H1 (cell line): Measurements from ENCODE around the gene BTAF1. TPM values are rescaled to one million over a fixed set of nuclear protein-coding genes. Genes with fewer than 3 reads are reported as not detected.

ENCODE experiments used
- CTCF ChIA-PET: fragments of 300-600 bp; sonication (Branson Sonifier 250); formaldehyde crosslinking; loops from one replicate; lab custom pipeline; 2021; ENCODE audit not compliant: partially characterized antibody; lab: Charles Lee
- POLR2A ChIA-PET: fragments of 300-600 bp; sonication (Branson Sonifier 250); formaldehyde crosslinking; loops from one replicate; lab custom pipeline; 2021; ENCODE audit warnings: inconsistent platforms; ENCODE audit not compliant: partially characterized antibody; lab: Charles Lee
- DNase-seq, 2 experiments: peaks; one replicate each; pipeline versions ENCODE4 v3.0.0 to v3.0.0-alpha.2; 2010 to 2022; ENCODE audit warnings: low spot score in 2 of 2, low read depth in 1 of 2, mixed read lengths in 1 of 2
- FAIRE-seq: peaks from 2 replicates; lab custom pipeline; 2011; peaks lifted over from hg19 to GRCh38; lab: Jason Lieb, UNC
- H2AFZ ChIP-seq: 2 replicates; pipeline ENCODE4 v1.8.1; 2012; ENCODE audit warnings: low read length, inconsistent platforms
- H2AK5ac ChIP-seq: 2 replicates; pipeline ENCODE4 v1.6.1; 2013; ENCODE audit warnings: low read depth, low read length
- H2BK120ac ChIP-seq: replicated peaks from 2 replicates; pipeline ENCODE3; 2013; ENCODE audit warnings: low read depth, low read length, inconsistent platforms
- H2BK12ac ChIP-seq: 2 replicates; pipeline ENCODE4 v1.6.1; 2013; ENCODE audit warnings: low read depth, low read length
- H2BK15ac ChIP-seq: 2 replicates; pipeline ENCODE4 v1.6.1; 2013; ENCODE audit warnings: low read length
- H2BK20ac ChIP-seq: 2 replicates; pipeline ENCODE4 v1.6.1; 2013; ENCODE audit warnings: low read length
- H2BK5ac ChIP-seq: 2 replicates; pipeline ENCODE4 v1.6.1; 2013; ENCODE audit warnings: low read depth, low read length
- H3K14ac ChIP-seq: 2 replicates; pipeline ENCODE4 v1.6.1; 2013; ENCODE audit warnings: inconsistent platforms; ENCODE audit not compliant: insufficient read length
- H3K18ac ChIP-seq: 2 replicates; pipeline ENCODE4 v1.6.1; 2013; ENCODE audit warnings: low read length; ENCODE audit errors: extremely low read depth
- H3K23ac ChIP-seq: 2 replicates; pipeline ENCODE4 v1.6.1; 2013; ENCODE audit warnings: inconsistent platforms; ENCODE audit not compliant: insufficient read length
- H3K23me2 ChIP-seq: 2 replicates; pipeline ENCODE4 v1.6.1; 2013; ENCODE audit warnings: low read depth, low read length
- H3K27ac ChIP-seq: 2 replicates; pipeline ENCODE4 v1.6.1; 2011; ENCODE audit warnings: low read depth, low read length, inconsistent platforms
- H3K27me3 ChIP-seq, 4 experiments: replicated peaks in 1 of 4; 1 replicate in 1 of 4; 2 replicates in 3 of 4; pipeline versions ENCODE4 v1.6.1 to v1.8.1; 2011 to 2013; ENCODE audit warnings: low read length in 3 of 4, mild to moderate bottlenecking in 3 of 4, inconsistent platforms in 2 of 4, mixed read lengths in 2 of 4, moderate library complexity in 1 of 4; ENCODE audit not compliant: control insufficient read depth in 3 of 4, insufficient read depth in 3 of 4; ENCODE audit errors: extremely low read depth in 1 of 4
- H3K36me3 ChIP-seq, 4 experiments: 2 replicates each; pipeline versions ENCODE4 v1.6.1 to v1.8.1; 2011 to 2013; ENCODE audit warnings: mild to moderate bottlenecking in 4 of 4, low read length in 3 of 4, moderate library complexity in 2 of 4, control low read depth in 1 of 4, inconsistent platforms in 1 of 4; ENCODE audit not compliant: insufficient read depth in 4 of 4, control insufficient read depth in 2 of 4
- H3K4ac ChIP-seq: replicated peaks from 2 replicates; pipeline ENCODE3; 2013; ENCODE audit warnings: low read length, low read depth, mixed read lengths, inconsistent platforms; ENCODE audit not compliant: insufficient read length
- H3K4me1 ChIP-seq, 4 experiments: replicated peaks in 1 of 4; 1 replicate in 1 of 4; 2 replicates in 3 of 4; pipeline versions ENCODE4 v1.6.1 to v1.8.1; 2011 to 2013; ENCODE audit warnings: low read length in 3 of 4, inconsistent platforms in 2 of 4, mixed read lengths in 1 of 4; ENCODE audit not compliant: insufficient read depth in 4 of 4, control insufficient read depth in 3 of 4
- H3K4me2 ChIP-seq, 2 experiments: 2 replicates each; pipeline versions ENCODE4 v1.6.1 to v1.8.1; 2011 to 2013; ENCODE audit warnings: low read depth in 2 of 2, low read length in 2 of 2, control low read depth in 1 of 2, inconsistent platforms in 1 of 2, mild to moderate bottlenecking in 1 of 2; ENCODE audit not compliant: insufficient read depth in 1 of 2
- H3K4me3 ChIP-seq, 4 experiments: fragments of 200-600, 300-600 bp in 1 of 4; sonication (generic), shearing (Covaris generic), sonication (Bioruptor Twin) in 1 of 4; 2 replicates each; pipeline versions ENCODE4 v1.5.1 to v1.8.1; 2011 to 2016; ENCODE audit warnings: low read length in 4 of 4, low read depth in 3 of 4, control low read depth in 2 of 4, inconsistent platforms in 2 of 4, mild to moderate bottlenecking in 2 of 4, mixed read lengths in 1 of 4, moderate library complexity in 1 of 4; ENCODE audit not compliant: insufficient read depth in 2 of 4; ENCODE audit errors: extremely low read depth in 1 of 4
- H3K56ac ChIP-seq: replicated peaks from 2 replicates; pipeline ENCODE3; 2013; ENCODE audit warnings: low read depth, mild to moderate bottlenecking, mixed read lengths, low read length, inconsistent platforms; ENCODE audit not compliant: insufficient read length
- H3K79me1 ChIP-seq: 2 replicates; pipeline ENCODE4 v1.6.1; 2013; ENCODE audit warnings: low read depth, low read length, control low read depth
- H3K79me2 ChIP-seq, 2 experiments: 2 replicates each; pipeline versions ENCODE4 v1.6.1 to v1.8.1; 2012 to 2013; ENCODE audit warnings: low read length in 2 of 2, mild to moderate bottlenecking in 2 of 2, inconsistent platforms in 1 of 2; ENCODE audit not compliant: insufficient read depth in 2 of 2, control insufficient read depth in 1 of 2
- H3K9ac ChIP-seq, 4 experiments: replicated peaks in 1 of 4; 1 replicate in 1 of 4; 2 replicates in 3 of 4; pipeline versions ENCODE4 v1.6.1 to v1.8.1; 2011 to 2013; ENCODE audit warnings: low read depth in 3 of 4, low read length in 3 of 4, control low read depth in 2 of 4, mild to moderate bottlenecking in 2 of 4, moderate library complexity in 2 of 4, inconsistent platforms in 1 of 4; ENCODE audit errors: extremely low read depth in 1 of 4
- H3K9me3 ChIP-seq, 2 experiments: 2 replicates each; pipeline versions ENCODE4 v1.6.1 to v1.8.1; 2012 to 2013; ENCODE audit warnings: mild to moderate bottlenecking in 2 of 2, moderate library complexity in 2 of 2, control low read depth in 1 of 2, inconsistent platforms in 1 of 2, low read depth in 1 of 2, low read length in 1 of 2, mixed read lengths in 1 of 2; ENCODE audit not compliant: insufficient read depth in 2 of 2
- H4K20me1 ChIP-seq, 2 experiments: replicated peaks in 1 of 2; 2 replicates each; pipeline versions ENCODE3 to v1.8.1; 2011 to 2013; ENCODE audit warnings: inconsistent platforms in 2 of 2, low read length in 2 of 2, mild to moderate bottlenecking in 1 of 2; ENCODE audit not compliant: insufficient read depth in 2 of 2, control insufficient read depth in 1 of 2
- H4K5ac ChIP-seq: 2 replicates; pipeline ENCODE4 v1.6.1; 2013; ENCODE audit warnings: low read length, low read depth, mixed read lengths, inconsistent platforms; ENCODE audit not compliant: insufficient read length
- H4K8ac ChIP-seq: 2 replicates; pipeline ENCODE4 v1.8.0; 2013; ENCODE audit warnings: mild to moderate bottlenecking, moderate library complexity, low read length, inconsistent platforms; ENCODE audit not compliant: insufficient read depth; ENCODE audit errors: extremely low read depth
- H4K91ac ChIP-seq: replicated peaks from 2 replicates; pipeline ENCODE3; 2013; ENCODE audit warnings: low read length, mixed read lengths, inconsistent platforms; ENCODE audit not compliant: insufficient read length
- CBX5 ChIP-seq: fragments of 300-800, 300-1000 bp; sonication (generic); IDR thresholded peaks from 2 replicates; pipeline ENCODE4 v1.7.1; 2016; ENCODE audit warnings: antibody characterized with exemption, low read length, low read depth
- CEBPB ChIP-seq: IDR thresholded peaks from 2 replicates; pipeline ENCODE4 v1.6.1; 2012; ENCODE audit warnings: low read depth, low read length
- JUND ChIP-seq: IDR thresholded peaks from 2 replicates; pipeline ENCODE4 v1.6.1; 2011; ENCODE audit warnings: mild to moderate bottlenecking, improper control_type of control experiment, low read length
- KDM1A ChIP-seq: fragments of 200-600, 300-600 bp; sonication (generic); IDR thresholded peaks from 2 replicates; pipeline ENCODE4 v1.7.1; 2016; ENCODE audit warnings: mild to moderate bottlenecking, low read length, borderline replicate concordance
- POLR2A ChIP-seq, 2 experiments: IDR thresholded peaks; 1 replicate in 1 of 2; 2 replicates in 1 of 2; pipeline ENCODE4 v1.6.1; 2011; ENCODE audit warnings: low read depth in 2 of 2, low read length in 2 of 2, mild to moderate bottlenecking in 2 of 2; ENCODE audit errors: control extremely low read depth in 1 of 2
- POLR2AphosphoS5 ChIP-seq: IDR thresholded peaks from 2 replicates; pipeline ENCODE4 v1.6.1; 2011; ENCODE audit warnings: low read depth, low read length
- RFX5 ChIP-seq: IDR thresholded peaks from 2 replicates; pipeline ENCODE4 v1.6.1; 2011; ENCODE audit warnings: low read depth, low read length, improper control_type of control experiment, borderline replicate concordance
- SAP30 ChIP-seq: fragments of 300-600 bp; sonication (generic); IDR thresholded peaks from 2 replicates; pipeline ENCODE4 v1.7.1; 2012; ENCODE audit warnings: low read length, moderate library complexity, mild to moderate bottlenecking, inconsistent platforms; ENCODE audit not compliant: insufficient read depth, insufficient replicate concordance
- TAF1 ChIP-seq: IDR thresholded peaks from 2 replicates; pipeline ENCODE4 v1.6.1; 2011; ENCODE audit warnings: mild to moderate bottlenecking, low read depth, low read length
- ZNF274 ChIP-seq: IDR thresholded peaks from 2 replicates; pipeline ENCODE4 v1.7.0; 2012; ENCODE audit warnings: low read length, borderline replicate concordance; ENCODE audit errors: extremely low read depth
- polyA plus RNA-seq, 7 experiments: library from polyadenylated mRNA; depleted of rRNA in 3 of 7; stranded (reverse) in 5 of 7; unstranded in 2 of 7; fragments of >200 nt in 5 of 7; fragments of 200-250 nt in 2 of 7; gene quantifications; 1 replicate in 5 of 7; 2 replicates in 1 of 7; 4 replicates in 1 of 7; pipeline versions ENCODE4 v1.2.1 to v1.2.3, GENCODE V29; 2011 to 2013; ENCODE audit warnings: missing spikeins in 2 of 7, mixed read lengths in 2 of 7
- total RNA-seq: library from RNA; stranded (reverse); fragmentation: NEBNext Ultra II Directional; extraction: Animal tissue kit (Norgen Biotek cat#: 25700); gene quantifications from 2 replicates; pipeline ENCODE4 v1.2.1, GENCODE V29; 2021

BTAF1 gene
- total and polyA plus RNA-seq, 2 of the 8 experiments (the other 6 are each of a cell fraction or from before 2014, with no cell fraction given), result 24.5 to 39.1 TPM

DNA sequence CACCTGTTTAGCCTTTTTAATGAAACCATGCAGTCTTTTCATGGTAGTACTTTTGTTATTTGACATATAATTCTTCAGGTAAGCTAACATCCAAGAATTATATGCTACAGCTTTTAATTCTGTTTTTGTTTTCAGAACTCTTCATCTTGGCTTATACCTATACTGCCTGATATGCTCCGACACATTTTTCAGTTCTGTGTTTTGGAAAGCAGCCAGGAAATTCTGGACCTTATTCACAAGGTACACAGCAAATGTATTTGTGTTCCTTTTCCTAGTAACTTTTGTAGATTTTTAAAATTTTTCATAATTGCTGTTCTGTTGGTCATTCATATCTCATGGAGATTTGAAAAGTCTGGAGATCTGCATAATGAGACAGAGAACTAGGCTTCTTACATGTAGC, 56.7 kb downstream of the BTAF1 start (continued):
- no peak for TF ChIP-seq RFX5

DNA sequence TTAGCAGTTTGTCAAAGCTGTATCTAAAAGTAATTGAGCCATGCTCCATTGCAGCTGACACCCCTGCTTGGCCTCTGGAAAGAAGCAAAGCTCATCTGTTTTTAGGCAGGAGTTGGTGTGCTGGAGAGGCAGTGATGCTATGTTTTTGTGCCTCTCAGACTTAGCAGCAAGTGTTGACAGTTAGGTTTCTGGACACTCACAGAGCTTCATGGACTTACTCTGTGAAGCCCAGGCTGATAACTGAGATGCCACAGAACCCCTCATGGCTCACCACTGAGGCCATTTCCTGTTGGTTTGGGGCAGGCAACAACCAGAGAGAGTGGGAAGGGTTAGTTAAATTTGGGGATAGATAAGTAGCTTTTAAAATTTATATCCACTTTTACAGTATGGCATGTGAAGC, 59.8 kb downstream of the BTAF1 start:
- no peak overlapping the region for H3K27ac ChIP-seq
- no peak overlapping the region for H4K8ac ChIP-seq
- H3K4me3 ChIP-seq, result no peak overlapping the region
- no peaks in the 10 kb centered on the region for H3K79me1 ChIP-seq
- no peak overlapping the region for H3K4me2 ChIP-seq
- H4K91ac ChIP-seq, result no peak overlapping the region
- H3K23ac ChIP-seq, result no peak overlapping the region
- no peak for FAIRE-seq
- no peak overlapping the region for H2BK12ac ChIP-seq
- no peak overlapping the region for H2AK5ac ChIP-seq
- no peaks in the 10 kb centered on the region for H3K27me3 ChIP-seq
- CTCF ChIA-PET, result no interaction called here
- H3K4me1 ChIP-seq, result no peaks in the 10 kb centered on the region
- no peak overlapping the region for H3K9ac ChIP-seq
- no peak overlapping the region for H2BK120ac ChIP-seq
- no peak overlapping the region for H3K18ac ChIP-seq
- no peak for TF ChIP-seq TAF1
- TF ChIP-seq POLR2AphosphoS5, result no peak
- no peak for TF ChIP-seq SAP30
- TF ChIP-seq JUND, result no peak
- TF ChIP-seq CEBPB, result no peak
- no peak for TF ChIP-seq CBX5
- TF ChIP-seq ZNF274, result no peak
- TF ChIP-seq POLR2A (IDR thresholded peaks at IDR 0.05; ENCODE audit: control extremely low read depth in 1 of 2, low read depth in 2 of 2, low read length in 2 of 2), result no peak
- TF ChIP-seq KDM1A, result no peak
- TF ChIP-seq, all 59 proteins: peak for 0
- Histone ChIP-seq H2AFZ (no peak overlapping the region), H3K56ac (no peak overlapping the region), H3K14ac (no peak overlapping the region), H3K36me3 (peaks cover 6 to 57% (median 29%) of the 10 kb centered on the region in 4 experiments; a peak in 7 of 8 replicates), H2BK20ac (no peak overlapping the region), H4K20me1 (no peaks in the 10 kb centered on the region), H3K79me2 (no peaks in the 10 kb centered on the region), H2BK15ac (no peak overlapping the region), H2BK5ac (no peak overlapping the region), H3K4ac (no peak overlapping the region), H3K9me3 (no peaks in the 10 kb centered on the region), H3K23me2 (no peaks in the 10 kb centered on the region), H4K5ac (no peak overlapping the region)
- POLR2A ChIA-PET, result no interaction called here
- no peak for DNase-seq
